Measurements from ENCODE around the gene TEX264.

- TF ChIP-seq SUZ12 (IDR thresholded peaks at IDR 0.05; ENCODE audit: extremely low read depth, insufficient read depth, insufficient read length) (no peak), YY1 (IDR thresholded peaks at IDR 0.05; ENCODE audit: insufficient read depth, insufficient read length) (no peak), ZNF274 (IDR thresholded peaks at IDR 0.05; ENCODE audit: low read depth, low read length) (no peak)
Observed at GRCh38 chr3:51677358-51677757, 6.3 kb downstream of the TEX264 start.
